Measurements from ENCODE around the gene TP73. TPM values are rescaled to one million over a fixed set of nuclear protein-coding genes. Genes with fewer than 3 reads are reported as not detected.

Gene TP73
- total RNA-seq, 2 donors from 2014 or later: 0.26 to 13.5 TPM

- H3K36me3 ChIP-seq (replicated peaks in 1 of 2; ENCODE audit: insufficient read depth in 1 of 2, low read depth in 2 of 2): peaks cover 0 to 5% of the 10 kb centered on the region in 2 donors
- H3K27ac ChIP-seq: no peak overlapping the region
- intact Hi-C loops (cut with DNase I): no loop called here
- DNase-seq: no peak
- no peak overlapping the region for H3K4me3 ChIP-seq
- no peaks in the 10 kb centered on the region for H3K27me3 ChIP-seq
- H3K4me1 ChIP-seq: no peaks in the 10 kb centered on the region
- TF ChIP-seq POLR2A (IDR thresholded peaks at IDR 0.05) (no peak), CTCF (IDR thresholded peaks at IDR 0.05) (no peak)
- ATAC-seq: no peak
- 91 to 95% methylated on average over 11 to 14 of the region's 16 CpGs for WGBS, 2 donors
- H3K9me3 ChIP-seq: no peaks in the 10 kb centered on the region
These were observed 82.3 kb downstream of the TP73 start for GRCh38 chr1:3734602-3735001.

GRCh38 chr1:3735027-3735681 is 82.8 kb downstream of the TP73 start:
- intact Hi-C loops (cut with DNase I): no loop called here
- Histone ChIP-seq H3K4me3 (no peak overlapping the region), H3K27me3 (no peaks in the 10 kb centered on the region), H3K4me1 (no peaks in the 10 kb centered on the region), H3K36me3 (replicated peaks in 1 of 2; ENCODE audit: insufficient read depth in 1 of 2, low read depth in 2 of 2) (peaks cover 0 to 5% of the 10 kb centered on the region in 2 donors), H3K27ac (no peak overlapping the region), H3K9me3 (no peaks in the 10 kb centered on the region)
- 84 to 91% methylated on average over 9 to 12 of the region's 12 CpGs for WGBS, 2 donors
- TF ChIP-seq CTCF (IDR thresholded peaks at IDR 0.05): no peak
- TF ChIP-seq POLR2A (IDR thresholded peaks at IDR 0.05): no peak
- DNase-seq (no peak), ATAC-seq (no peak)

GRCh38 chr1:3735688-3736087 is 83.4 kb downstream of the TP73 start:
- no peaks in the 10 kb centered on the region for H3K9me3 ChIP-seq
- DNase-seq: no peak
- no peak overlapping the region for H3K4me3 ChIP-seq
- 77 to 88% methylated on average over 7 to 13 of the region's 13 CpGs for WGBS, 2 donors
- intact Hi-C loops (cut with DNase I): no loop called here
- H3K27me3 ChIP-seq: no peaks in the 10 kb centered on the region
- no peaks in the 10 kb centered on the region for H3K4me1 ChIP-seq
- H3K27ac ChIP-seq: no peak overlapping the region
- no peak for ATAC-seq
- no peak for TF ChIP-seq CTCF (IDR thresholded peaks at IDR 0.05)
- no peak for TF ChIP-seq POLR2A (IDR thresholded peaks at IDR 0.05)
- H3K36me3 ChIP-seq (replicated peaks in 1 of 2; ENCODE audit: insufficient read depth in 1 of 2, low read depth in 2 of 2): peaks cover 0 to 5% of the 10 kb centered on the region in 2 donors

- Histone ChIP-seq H3K4me3 (no peak overlapping the region), H3K9me3 (no peaks in the 10 kb centered on the region), H3K4me1 (no peaks in the 10 kb centered on the region), H3K27ac (no peak overlapping the region), H3K27me3 (no peaks in the 10 kb centered on the region), H3K36me3 (replicated peaks in 1 of 2; ENCODE audit: insufficient read depth in 1 of 2, low read depth in 2 of 2) (peaks cover 0 to 5% of the 10 kb centered on the region in 2 donors)
- WGBS, 2 donors: 85 to 89% methylated on average over 12 to 13 of the region's 13 CpGs
- TF ChIP-seq CTCF (IDR thresholded peaks at IDR 0.05) (no peak), POLR2A (IDR thresholded peaks at IDR 0.05) (no peak)
- DNase-seq: no peak
- intact Hi-C loops (cut with DNase I): no loop called here
- no peak for ATAC-seq
These were observed 83.8 kb downstream of the TP73 start for GRCh38 chr1:3736131-3736561.

GRCh38 chr1:3736708-3737107 is 84.4 kb downstream of the TP73 start:
- 82 to 87% methylated on average over 7 to 13 of the region's 14 CpGs for WGBS, 2 donors
- DNase-seq: no peak
- TF ChIP-seq CTCF (IDR thresholded peaks at IDR 0.05) (no peak), POLR2A (IDR thresholded peaks at IDR 0.05) (no peak)
- Histone ChIP-seq H3K36me3 (replicated peaks in 1 of 2; ENCODE audit: insufficient read depth in 1 of 2, low read depth in 2 of 2) (peaks cover 0 to 5% of the 10 kb centered on the region in 2 donors), H3K27ac (no peak overlapping the region), H3K9me3 (no peaks in the 10 kb centered on the region), H3K4me3 (no peak overlapping the region), H3K27me3 (no peaks in the 10 kb centered on the region), H3K4me1 (no peaks in the 10 kb centered on the region)
- intact Hi-C loops (cut with DNase I): no loop called here
- no peak for ATAC-seq
